Measurements from ENCODE around the gene ADAMTS17.

ADAMTS17 gene

GRCh38 chr15:100005715-100006114 is 336.1 kb downstream of the ADAMTS17 start:
- no peak for DNase-seq

DNA sequence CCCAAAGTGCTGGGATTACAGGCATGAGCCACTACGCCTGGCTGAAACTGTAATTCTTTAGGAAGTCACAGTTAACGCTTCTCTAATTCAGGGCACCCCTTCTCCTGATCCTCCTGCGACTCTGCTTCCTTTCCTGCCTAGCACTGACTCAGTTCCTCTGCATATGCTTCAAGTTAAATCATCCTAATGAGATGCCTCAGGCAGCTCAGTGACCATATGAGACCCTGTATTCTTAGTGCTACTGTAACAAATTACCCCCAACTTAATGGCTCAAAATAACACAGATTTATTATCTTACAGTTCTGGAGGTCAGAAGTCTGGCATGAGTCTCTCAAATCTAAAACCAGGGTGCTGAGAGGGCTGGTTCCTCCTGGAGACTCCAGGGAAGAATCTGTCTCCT is 336.8 kb downstream of the ADAMTS17 start:
- no peak for DNase-seq

- no peak for DNase-seq
Observed at GRCh38 chr15:100002787-100003536, 338.8 kb downstream of the ADAMTS17 start.

- DNase-seq: no peak
Observed at GRCh38 chr15:100002086-100002620, 339.6 kb downstream of the ADAMTS17 start.

- no peak for DNase-seq
Observed at GRCh38 chr15:100001405-100001804, 340.4 kb downstream of the ADAMTS17 start.

DNA sequence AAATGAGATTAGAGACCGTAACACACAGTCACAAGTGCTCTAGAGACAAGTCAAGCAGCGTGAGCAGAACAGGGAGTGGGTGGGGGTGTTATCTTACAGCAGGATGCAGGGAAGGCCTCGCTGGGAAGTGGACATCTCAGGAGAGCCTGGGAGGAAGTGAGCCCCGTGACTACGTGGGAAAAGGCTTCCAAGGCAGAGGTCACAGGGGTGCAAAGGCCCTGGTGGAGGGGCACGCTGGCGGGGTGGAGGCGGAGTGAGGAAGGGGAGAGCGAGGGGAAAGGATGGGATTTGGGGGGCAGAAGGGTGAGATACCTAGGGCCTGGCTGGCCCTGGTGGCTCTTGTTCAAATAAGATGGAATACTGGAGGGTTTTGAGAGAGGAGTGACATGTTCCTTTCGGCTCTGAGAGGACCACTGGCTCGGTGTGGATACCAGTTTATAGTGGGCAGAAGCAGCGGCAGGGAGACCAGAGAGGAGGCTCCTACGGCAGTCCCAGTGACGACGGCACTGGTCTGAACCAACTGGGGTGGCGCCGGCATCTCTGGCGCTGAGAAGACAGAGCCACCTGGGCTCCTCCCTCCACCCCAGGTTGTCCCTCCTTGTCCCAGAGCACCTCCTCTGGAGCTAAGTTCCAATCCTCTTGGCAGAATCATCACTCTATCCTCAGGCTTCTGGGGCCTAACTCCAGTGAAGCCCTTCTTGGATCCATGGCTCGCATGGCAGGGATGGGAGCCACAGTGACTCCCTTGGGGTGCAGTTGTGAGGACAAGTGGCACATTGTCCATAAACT is 342.3 kb downstream of the ADAMTS17 start:
- no peak for DNase-seq

DNA sequence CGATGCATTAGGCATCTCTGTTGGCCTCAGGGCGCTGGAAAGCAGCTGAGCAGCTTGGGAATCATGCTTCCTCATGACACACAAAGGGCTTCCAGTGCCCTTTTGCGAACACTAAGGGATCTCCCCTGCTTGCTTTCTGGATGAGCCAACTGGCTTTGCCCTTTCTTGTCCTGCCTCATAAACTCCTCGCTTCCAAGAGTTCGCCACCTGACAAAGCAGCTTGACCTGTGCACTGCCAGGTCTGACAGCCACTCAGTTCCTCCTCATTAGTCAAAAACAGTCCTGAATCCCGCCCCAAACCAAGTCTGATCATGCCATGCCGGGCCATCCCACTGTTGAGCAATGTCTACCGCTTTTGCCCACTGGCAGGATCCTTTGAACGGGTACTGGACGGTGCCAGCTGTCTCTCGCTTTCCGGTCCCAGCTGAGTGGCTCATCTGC is 343.1 kb downstream of the ADAMTS17 start:
- no peak for DNase-seq

GRCh38 chr15:99997112-99997651 is 344.6 kb downstream of the ADAMTS17 start:
- no peak for DNase-seq

- DNase-seq: no peak
Observed at GRCh38 chr15:99996660-99997059, 345.1 kb downstream of the ADAMTS17 start.

DNA sequence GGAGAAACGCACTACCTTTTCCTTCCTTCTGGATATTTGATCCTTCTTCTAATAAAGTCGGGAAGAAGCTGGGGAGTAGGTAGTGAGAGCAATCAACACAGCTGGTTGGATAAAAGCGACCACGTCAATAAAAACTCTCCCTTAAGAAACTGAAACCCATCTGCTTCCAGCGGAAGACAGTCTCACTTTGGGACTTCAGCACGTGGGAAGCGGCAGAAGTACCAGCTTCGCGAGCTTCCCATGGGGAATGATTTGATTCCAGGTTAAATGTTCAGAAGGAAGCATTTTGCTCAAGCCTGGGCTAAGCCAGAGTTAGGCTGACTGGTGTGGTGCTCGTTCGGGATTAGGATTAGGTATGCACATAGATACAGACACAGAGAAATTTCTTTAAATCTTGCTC is 346.2 kb downstream of the ADAMTS17 start:
- no peak for DNase-seq

DNA sequence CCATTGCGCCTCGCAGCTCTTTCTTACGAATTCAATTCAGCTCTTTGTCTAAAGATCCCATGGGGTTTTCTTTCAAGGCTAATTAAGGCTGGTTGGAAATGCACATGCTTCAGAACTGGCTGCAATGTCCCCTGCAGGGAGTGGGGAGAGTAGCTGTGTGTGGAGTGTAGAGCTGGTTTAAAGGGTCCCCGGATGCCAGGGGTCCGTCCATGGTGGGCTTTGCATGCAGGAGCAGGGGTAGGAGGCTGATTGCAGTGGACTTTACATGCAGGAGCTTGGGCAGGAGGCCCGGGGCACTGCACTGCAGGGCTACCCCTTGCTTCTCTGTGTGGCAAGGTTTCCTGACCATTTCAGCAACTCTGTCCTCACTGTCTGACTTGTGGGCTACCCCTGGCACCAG is 346.9 kb downstream of the ADAMTS17 start:
- no peak for DNase-seq

DNA sequence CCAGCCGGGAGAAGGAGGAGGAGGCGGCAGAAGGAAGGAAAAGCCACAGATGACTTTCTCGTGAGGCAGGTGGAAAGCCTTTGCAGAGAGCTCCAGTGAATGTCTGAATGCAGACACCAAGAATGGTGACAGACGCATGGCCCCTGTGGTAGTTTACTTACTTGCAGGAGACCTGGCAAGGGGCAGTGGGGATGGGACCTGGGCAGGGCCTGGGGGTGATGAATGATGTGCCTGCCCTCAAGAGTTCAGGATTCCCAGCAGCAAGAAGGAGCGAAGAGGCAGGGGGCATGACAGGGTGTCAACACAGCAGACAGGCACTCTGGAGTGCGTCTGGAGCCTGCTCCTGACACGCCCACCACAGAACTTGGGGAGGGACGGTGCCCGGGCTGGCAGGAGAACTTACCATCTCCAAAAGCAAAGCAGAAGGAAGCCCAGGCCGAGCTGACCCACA is 348.1 kb downstream of the ADAMTS17 start:
- no peak for DNase-seq

DNA sequence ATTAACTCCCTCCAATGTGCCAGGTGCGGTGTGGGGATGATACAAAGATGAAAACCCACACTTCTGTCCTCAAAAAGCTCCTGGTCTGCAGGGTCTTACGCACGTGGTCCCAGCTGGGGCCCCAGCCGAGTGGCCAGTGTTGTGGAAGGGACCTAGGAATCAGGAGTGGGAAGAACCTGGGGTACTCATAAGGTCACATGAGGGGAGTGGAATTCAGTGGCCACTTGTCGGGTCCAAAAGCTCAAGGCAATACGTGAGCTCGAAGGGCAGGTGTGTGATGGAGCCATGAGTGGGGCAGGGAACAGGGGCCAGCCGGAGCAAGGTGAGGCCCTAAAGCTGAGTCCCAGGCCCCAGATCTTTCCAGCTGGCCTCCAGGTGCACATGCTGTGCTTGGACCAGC is 348.5 kb downstream of the ADAMTS17 start:
- no peak for DNase-seq

- no peak for DNase-seq
Observed at GRCh38 chr15:99992611-99993231, 349.1 kb downstream of the ADAMTS17 start.

DNA sequence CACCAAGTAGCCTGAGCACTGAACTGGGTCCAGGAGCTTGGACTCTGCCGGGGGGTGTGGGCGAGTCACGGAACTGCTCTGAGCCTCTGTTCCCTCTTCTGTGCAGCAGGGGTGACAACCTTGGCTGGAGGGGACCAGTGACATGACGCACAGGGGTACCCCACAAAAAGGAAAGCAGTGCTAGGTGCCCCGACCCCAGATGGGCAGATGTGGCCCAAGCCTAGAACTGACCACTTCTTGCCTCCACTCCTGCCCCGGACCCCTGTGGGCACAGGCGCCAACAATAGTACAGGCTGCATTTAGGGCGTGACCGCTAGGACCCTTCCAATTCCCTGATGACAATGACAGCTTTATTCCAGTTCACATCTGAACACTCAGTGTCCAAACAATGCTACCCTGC is 352.7 kb downstream of the ADAMTS17 start:
- DNase-seq: no peak

GRCh38 chr15:99987701-99988100 is 354.1 kb downstream of the ADAMTS17 start:
- no peak for DNase-seq

GRCh38 chr15:99987119-99987506 is 354.7 kb downstream of the ADAMTS17 start:
- DNase-seq: no peak

DNA sequence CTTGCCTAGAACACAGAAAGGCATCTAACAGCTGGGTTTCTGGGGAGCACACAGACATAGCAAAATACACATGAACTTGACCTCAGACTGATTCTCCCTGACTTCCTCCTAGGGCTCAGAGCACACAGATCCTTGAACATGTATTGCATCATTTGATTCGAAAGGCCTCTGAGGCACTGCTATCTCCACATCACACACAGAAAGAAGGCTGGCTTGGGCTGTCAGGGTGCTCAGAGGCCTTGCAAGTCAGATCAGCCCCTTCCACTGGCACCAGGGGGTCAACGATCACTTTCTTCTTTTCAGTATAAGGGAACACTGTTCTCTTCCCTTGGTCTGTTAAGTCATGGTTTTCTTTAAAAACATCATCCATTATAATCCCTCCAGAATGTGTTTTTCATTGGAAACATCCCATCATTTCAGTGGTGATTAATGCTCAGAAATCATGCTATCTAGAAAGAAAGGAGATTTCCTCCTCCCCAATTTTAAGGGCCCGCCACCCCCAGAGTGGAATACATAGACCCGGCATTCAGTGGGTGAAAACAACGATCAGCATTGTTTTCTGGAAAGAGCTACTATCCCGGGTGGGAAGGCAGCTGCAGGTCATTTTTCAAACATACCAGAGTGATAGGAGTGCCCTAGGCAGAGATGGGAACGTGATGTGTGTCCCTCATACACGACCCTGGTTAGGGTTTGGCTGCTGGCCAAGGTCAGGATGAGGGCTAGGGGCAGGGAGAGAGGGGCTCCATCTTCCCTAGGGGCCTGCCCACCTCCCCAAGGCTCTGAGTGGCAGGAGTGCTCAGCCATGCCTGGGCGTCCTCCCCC is 355.3 kb downstream of the ADAMTS17 start:
- DNase-seq: no peak

GRCh38 chr15:99985878-99986277 is 355.9 kb downstream of the ADAMTS17 start:
- no peak for DNase-seq

DNA sequence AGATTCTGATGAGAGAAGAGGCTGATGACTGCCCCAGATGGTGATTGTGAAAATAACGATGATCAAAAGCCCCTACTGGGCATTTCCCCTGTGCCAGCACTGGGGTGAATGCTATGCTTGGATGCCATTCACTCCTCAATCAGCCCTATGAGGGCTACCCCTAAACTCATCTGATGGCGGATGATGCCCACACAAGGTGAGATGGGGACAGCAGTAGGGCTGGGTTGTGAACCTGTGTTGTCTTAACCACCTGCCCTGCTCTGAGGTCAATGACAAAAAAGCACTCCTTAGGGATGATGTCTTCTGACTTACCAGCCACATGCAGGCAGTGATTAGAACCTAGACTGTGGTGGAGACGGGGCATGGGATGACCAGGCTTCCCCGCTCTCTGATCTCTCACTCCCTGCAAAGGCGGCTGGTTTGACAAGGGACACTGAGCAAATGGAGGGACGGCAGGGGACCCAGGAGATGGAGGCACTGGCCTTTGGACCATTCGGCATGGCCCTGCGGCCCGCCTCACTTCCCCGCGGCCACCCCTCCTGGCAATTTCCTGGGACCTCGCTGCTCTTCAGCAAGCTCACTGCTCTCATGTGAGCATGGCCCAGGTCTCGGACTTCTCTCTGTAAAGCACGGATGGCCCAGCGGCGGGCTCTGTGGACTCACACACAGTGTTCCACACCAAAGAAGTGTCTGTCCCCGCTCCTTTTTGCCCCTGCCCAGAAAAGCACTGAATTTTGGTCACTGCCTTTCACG is 357.1 kb downstream of the ADAMTS17 start:
- no peak for DNase-seq

- no peak for DNase-seq
Observed at GRCh38 chr15:99983886-99984286, 357.9 kb downstream of the ADAMTS17 start.

Data from CD4-positive, alpha-beta T cell treated with Interferon gamma for 1 hour (primary cell).